Ramos (cell line): ENCODE results near the gene ROGDI.
"Not testable (repeated sequence)": the region's sequence is repeated elsewhere in the genome, so short reads cannot be mapped to it uniquely, and the experiment has no call there.

Source experiments
- in situ Hi-C: fragments of 300-500 bp; cut with MboI; formaldehyde crosslinking; loops from one replicate; pipeline ENCODE4 v1.14.3; 2022; ENCODE audit warnings: low sequenced_read_pairs; ENCODE audit not compliant: unreplicated experiment

The ROGDI gene

GRCh38 chr16:4795181-4795827, 7.1 kb downstream of the ROGDI start, which contains the start of gene SMIM22:
Gene SMIM22 (plus strand): TSS chr16:4795369. CDS start chr16:4795735, 366 bp downstream.
- in situ Hi-C loops: no loop called here

GRCh38 chr16:4792951-4793513, 9.4 kb downstream of the ROGDI start:
- in situ Hi-C loops: no loop called here

- in situ Hi-C loops: no loop called here
Measured at GRCh38 chr16:4790871-4791270, 11.6 kb downstream of the ROGDI start.

- in situ Hi-C loops: no loop called here
Measured at GRCh38 chr16:4790261-4790660, 12.2 kb downstream of the ROGDI start.

GRCh38 chr16:4788910-4789309, 13.5 kb downstream of the ROGDI start:
- in situ Hi-C loops: no loop called here

- in situ Hi-C loops: no loop called here
Measured at GRCh38 chr16:4788489-4788889, 13.9 kb downstream of the ROGDI start.

GRCh38 chr16:4787627-4788482, 14.6 kb downstream of the ROGDI start, which contains the start of gene SEPTIN12:
Gene SEPTIN12 (minus strand): TSS chr16:4788345. CDS start chr16:4787645, 700 bp downstream.
- in situ Hi-C loops: no loop called here

- in situ Hi-C loops: no loop called here
Measured at GRCh38 chr16:4787068-4787467, 15.4 kb downstream of the ROGDI start.

- in situ Hi-C loops: no loop called here
Measured at GRCh38 chr16:4785758-4786433, 16.5 kb downstream of the ROGDI start.

- in situ Hi-C loops: not testable (repeated sequence)
Measured at GRCh38 chr16:4784444-4784987, 17.9 kb downstream of the ROGDI start.

GRCh38 chr16:4783951-4784336, 18.5 kb downstream of the ROGDI start:
- in situ Hi-C loops: no loop called here

GRCh38 chr16:4783251-4783950, 19.0 kb downstream of the ROGDI start:
- in situ Hi-C loops: no loop called here

GRCh38 chr16:4780235-4780634, 22.2 kb downstream of the ROGDI start:
- in situ Hi-C loops: no loop called here

GRCh38 chr16:4778050-4778392, 24.4 kb downstream of the ROGDI start:
- in situ Hi-C loops: no loop called here

GRCh38 chr16:4777339-4778049, 24.9 kb downstream of the ROGDI start:
- in situ Hi-C loops: no loop called here

GRCh38 chr16:4776141-4776705, 26.2 kb downstream of the ROGDI start:
- in situ Hi-C loops: no loop called here

- in situ Hi-C loops: no loop called here
Measured at GRCh38 chr16:4775005-4775404, 27.4 kb downstream of the ROGDI start.

- in situ Hi-C loops: no loop called here
Measured at GRCh38 chr16:4772351-4772750, 30.1 kb downstream of the ROGDI start.

- in situ Hi-C loops: no loop called here
Measured at GRCh38 chr16:4771646-4772045, 30.8 kb downstream of the ROGDI start.
